Activated naive CD8-positive, alpha-beta T cell treated with anti-CD3 and anti-CD28 coated beads for 36 hours (primary cell): ENCODE data around the gene CAMTA1. TPM values are rescaled to one million over a fixed set of nuclear protein-coding genes. Genes with fewer than 3 reads are reported as not detected.

ENCODE experiments used
- DNase-seq: peaks from one replicate; pipeline ENCODE4 v3.0.0; 2021
- H3K27ac Mint-ChIP-seq: one replicate; pipeline ENCODE4 v1.8.0; 2022; ENCODE audit warnings: mild to moderate bottlenecking, moderate library complexity, mixed read lengths
- H3K27me3 Mint-ChIP-seq: one replicate; pipeline ENCODE4 v1.8.0; 2022; ENCODE audit warnings: mild to moderate bottlenecking, mixed read lengths
- H3K36me3 Mint-ChIP-seq: one replicate; pipeline ENCODE4 v1.8.0; 2021; ENCODE audit warnings: mild to moderate bottlenecking, mixed read lengths
- H3K4me1 Mint-ChIP-seq: one replicate; pipeline ENCODE4 v1.8.0; 2021; ENCODE audit warnings: mixed read lengths
- H3K4me3 Mint-ChIP-seq: one replicate; pipeline ENCODE4 v1.8.0; 2022; ENCODE audit warnings: mild to moderate bottlenecking, moderate library complexity, mixed read lengths
- H3K9me3 Mint-ChIP-seq: one replicate; pipeline ENCODE4 v1.8.0; 2022; ENCODE audit warnings: mixed read lengths
- total RNA-seq, 2 experiments: library from RNA; stranded (reverse); gene quantifications; one replicate each; pipeline ENCODE4 v1.2.3, GENCODE V29; 2021

Gene CAMTA1
- total RNA-seq, 2 experiments from 2014 or later, result 70.4 to 71.4 TPM

DNA sequence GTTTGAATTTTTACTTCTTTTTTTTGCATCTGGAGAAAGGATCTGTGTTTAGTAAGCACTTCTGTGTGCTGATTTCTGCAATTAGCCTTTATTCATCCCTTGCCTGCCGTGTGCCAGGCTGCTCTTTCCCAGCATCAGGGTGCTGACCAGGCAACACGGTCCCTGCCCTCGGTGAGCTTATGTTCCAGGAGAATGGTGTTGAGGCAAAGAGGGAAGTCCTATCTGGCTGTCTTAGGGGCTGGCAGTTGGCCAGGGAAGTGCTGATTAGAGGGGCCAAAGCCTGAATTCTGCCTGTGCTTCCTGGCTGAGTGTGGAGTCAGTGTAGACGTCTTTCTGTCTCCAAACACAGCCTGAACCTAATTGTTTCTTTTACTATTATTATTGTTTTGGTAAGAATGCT lies 187.1 kb downstream of the CAMTA1 start:
- Mint-ChIP-seq H3K4me1 (peaks cover 21% of the 10 kb centered on the region), H3K36me3 (no peaks in the 10 kb centered on the region), H3K9me3 (no peaks in the 10 kb centered on the region), H3K4me3 (no peak overlapping the region), H3K27ac (no peak overlapping the region), H3K27me3 (peaks cover 22% of the 10 kb centered on the region)
- no peak for DNase-seq

DNA sequence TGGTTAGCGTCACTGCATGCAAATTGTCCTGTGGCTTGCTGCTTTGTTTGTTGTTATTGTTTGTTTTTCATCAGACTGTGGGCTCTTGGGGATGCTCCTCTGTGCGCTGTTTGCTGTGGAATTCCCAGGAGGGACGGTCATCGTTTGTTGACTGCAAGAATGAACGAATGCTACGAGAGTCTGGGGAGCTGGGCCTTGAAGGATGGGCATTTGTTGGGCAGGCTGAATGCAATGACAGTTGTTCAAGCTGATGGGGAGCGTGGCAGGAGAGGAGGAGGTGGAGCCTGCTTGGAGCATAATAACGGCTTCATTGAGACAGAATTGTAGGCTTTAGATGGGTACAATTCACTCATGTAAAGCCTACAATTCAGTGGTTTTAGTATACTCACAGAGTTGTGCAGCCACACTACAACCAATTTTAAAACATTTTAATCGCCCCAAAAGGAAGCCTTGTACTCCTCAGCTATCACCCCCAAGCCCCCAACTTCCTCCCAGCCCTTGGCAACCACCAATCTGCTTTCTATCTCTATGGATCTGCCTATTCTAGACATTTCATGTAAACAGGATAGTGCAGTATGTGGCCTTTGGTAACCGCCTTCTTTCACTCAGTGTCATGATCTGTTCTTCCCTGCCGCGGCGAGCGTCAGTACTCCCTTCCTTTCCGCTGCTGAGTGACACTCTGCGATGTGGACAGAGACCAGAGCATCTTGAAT lies 190.2 kb downstream of the CAMTA1 start:
- Mint-ChIP-seq H3K4me1 (no peaks in the 10 kb centered on the region), H3K27ac (no peak overlapping the region), H3K36me3 (no peaks in the 10 kb centered on the region), H3K9me3 (no peaks in the 10 kb centered on the region), H3K27me3 (no peaks in the 10 kb centered on the region), H3K4me3 (no peak overlapping the region)
- DNase-seq, result no peak

DNA sequence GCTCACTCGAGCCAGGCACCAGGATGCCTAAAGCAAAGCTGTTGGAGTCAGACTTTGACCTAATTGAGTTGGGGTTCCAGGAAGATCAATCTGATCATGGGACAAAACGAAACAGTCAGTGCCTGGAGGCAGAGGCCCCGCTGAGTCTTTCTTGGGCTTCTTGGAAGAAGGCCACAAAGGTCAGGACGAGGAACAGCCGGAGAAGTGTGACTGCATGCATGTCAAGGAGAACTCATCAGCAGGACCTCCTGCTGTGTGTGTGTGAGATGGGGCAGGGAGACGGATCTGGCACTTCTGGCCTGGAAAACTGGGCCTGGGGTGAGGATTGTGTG lies 190.8 kb downstream of the CAMTA1 start:
- H3K9me3 Mint-ChIP-seq, result no peaks in the 10 kb centered on the region
- no peak overlapping the region for H3K4me3 Mint-ChIP-seq
- no peak for DNase-seq
- H3K27me3 Mint-ChIP-seq, result no peaks in the 10 kb centered on the region
- H3K36me3 Mint-ChIP-seq, result no peaks in the 10 kb centered on the region
- H3K4me1 Mint-ChIP-seq, result no peaks in the 10 kb centered on the region
- no peak overlapping the region for H3K27ac Mint-ChIP-seq

DNA sequence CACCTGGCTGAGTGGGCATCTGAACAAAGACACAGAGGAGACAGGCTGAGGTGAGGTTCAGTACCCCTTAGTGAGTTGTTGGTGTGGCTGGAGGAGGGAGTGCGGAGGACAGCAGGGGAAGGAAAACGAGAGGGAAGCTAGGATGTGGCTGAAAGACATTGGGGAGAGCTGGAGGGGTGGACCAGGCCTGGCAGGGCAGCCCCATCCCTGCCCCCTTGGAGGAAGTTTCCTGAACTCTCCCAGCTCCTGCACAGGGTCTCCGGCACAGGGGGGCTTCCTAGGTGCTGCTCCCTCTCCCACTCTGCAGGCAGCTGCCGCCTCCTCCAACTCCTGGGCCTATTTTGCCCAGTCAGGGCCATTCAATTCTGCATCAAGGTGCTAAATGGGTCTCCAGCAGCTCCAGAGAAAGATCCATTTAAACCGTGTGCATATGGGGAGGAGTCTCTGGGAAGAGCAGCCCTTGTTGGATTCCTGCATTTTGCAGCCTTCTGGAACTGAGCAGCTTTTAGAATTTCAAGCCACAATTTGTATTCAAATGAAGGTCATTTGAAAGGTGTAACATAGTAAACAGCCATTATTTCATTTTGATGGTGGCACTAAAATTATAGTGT lies 193.9 kb downstream of the CAMTA1 start:
- H3K9me3 Mint-ChIP-seq, result no peaks in the 10 kb centered on the region

DNA sequence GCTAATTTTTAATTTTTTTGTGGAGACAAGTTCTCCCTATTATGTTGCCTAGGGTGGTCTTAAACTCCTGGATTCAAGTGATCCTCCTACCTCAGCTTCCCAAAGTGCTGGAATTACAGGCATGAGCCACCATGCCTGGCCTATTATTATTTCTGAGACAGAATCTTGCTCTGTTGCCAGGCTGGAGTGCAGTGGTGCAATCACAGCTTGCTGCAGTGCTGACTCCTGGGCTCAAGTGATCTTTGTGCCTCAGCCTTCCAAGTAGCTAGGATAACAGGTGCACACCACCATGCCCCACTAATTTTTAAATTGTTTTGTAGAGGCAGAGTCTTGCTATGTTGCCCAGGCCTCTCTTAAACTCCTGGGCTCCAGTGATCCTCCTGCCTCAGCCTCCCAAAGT lies 196.3 kb downstream of the CAMTA1 start:
- Mint-ChIP-seq H3K4me1 (no peaks in the 10 kb centered on the region), H3K27me3 (no peaks in the 10 kb centered on the region), H3K9me3 (no peaks in the 10 kb centered on the region), H3K27ac (no peak overlapping the region), H3K36me3 (no peaks in the 10 kb centered on the region), H3K4me3 (no peak overlapping the region)
- DNase-seq, result no peak

More for the DNA sequence above, 193.9 kb downstream of the CAMTA1 start:
- no peaks in the 10 kb centered on the region for H3K4me1 Mint-ChIP-seq
- H3K4me3 Mint-ChIP-seq, result no peak overlapping the region
- H3K27ac Mint-ChIP-seq, result no peak overlapping the region
- H3K36me3 Mint-ChIP-seq, result no peaks in the 10 kb centered on the region
- H3K27me3 Mint-ChIP-seq, result no peaks in the 10 kb centered on the region
- no peak for DNase-seq

DNA sequence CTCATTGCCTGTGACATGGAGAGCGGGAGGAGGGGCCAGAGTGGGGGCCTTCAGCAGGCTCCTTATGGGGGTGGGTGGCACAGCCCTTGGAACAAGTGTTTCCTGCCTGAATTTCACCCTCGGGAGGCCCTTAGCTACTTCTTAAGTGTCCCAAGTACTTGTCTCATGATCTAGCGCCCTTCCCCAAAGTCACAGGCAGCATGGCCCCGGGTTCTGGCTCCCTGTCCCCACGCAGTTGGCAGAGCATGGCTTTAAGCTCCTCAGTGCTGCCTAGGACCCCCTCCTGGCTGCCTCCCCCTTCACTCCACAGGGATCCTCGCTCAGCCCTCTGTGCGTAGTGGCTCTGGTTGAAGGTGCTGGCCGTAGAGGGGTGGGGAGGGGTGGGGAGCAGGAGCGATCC lies 197.2 kb downstream of the CAMTA1 start:
- Mint-ChIP-seq H3K4me1 (no peaks in the 10 kb centered on the region), H3K9me3 (no peaks in the 10 kb centered on the region), H3K4me3 (no peak overlapping the region), H3K36me3 (no peaks in the 10 kb centered on the region), H3K27ac (no peak overlapping the region), H3K27me3 (no peaks in the 10 kb centered on the region)
- no peak for DNase-seq

DNA sequence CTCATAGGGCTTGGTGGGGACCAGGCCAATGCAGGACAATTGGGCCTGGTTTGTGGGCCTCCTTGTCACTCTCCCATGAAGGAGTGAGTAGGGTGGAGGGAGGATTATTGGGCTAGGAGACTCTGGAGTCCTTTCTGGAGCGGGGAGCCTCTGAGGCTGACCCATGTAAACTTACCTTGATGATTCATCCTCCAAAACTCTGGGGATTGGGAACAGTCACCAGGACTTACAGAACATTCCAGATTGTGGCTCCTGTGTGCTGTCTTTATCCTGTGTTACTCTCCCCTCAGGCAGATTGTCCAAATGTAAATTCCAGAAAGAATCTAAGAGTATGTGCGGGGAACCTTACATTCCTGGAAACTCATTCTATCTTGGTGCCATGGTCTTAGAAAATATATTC lies 197.6 kb downstream of the CAMTA1 start:
- Mint-ChIP-seq H3K27ac (no peak overlapping the region), H3K4me1 (no peaks in the 10 kb centered on the region), H3K4me3 (no peak overlapping the region), H3K27me3 (no peaks in the 10 kb centered on the region), H3K9me3 (no peaks in the 10 kb centered on the region), H3K36me3 (no peaks in the 10 kb centered on the region)
- no peak for DNase-seq

DNA sequence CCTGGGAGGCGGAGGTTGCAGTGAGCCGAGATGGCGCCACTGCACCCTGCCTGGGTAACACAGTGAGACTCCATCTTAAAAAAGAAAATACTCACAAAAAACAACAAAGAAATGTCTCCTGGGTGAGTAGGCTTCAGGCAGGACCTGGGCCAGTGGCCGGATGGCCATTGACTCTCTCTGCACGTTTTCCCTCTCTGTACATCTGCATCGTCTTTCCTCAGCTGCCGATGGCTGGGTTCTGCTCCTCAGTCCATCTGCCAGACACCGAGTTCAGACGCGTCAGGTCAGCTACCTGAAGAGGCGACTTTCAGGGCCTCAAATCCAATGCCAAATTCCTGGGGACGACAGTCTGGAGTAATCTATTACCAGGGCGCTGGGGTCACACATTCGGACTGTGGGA lies 199.3 kb downstream of the CAMTA1 start:
- Mint-ChIP-seq H3K9me3 (peaks cover under 1% of the 10 kb centered on the region), H3K4me1 (no peaks in the 10 kb centered on the region), H3K4me3 (no peak overlapping the region), H3K36me3 (no peaks in the 10 kb centered on the region), H3K27me3 (peaks cover 1% of the 10 kb centered on the region), H3K27ac (no peak overlapping the region)
- no peak for DNase-seq

DNA sequence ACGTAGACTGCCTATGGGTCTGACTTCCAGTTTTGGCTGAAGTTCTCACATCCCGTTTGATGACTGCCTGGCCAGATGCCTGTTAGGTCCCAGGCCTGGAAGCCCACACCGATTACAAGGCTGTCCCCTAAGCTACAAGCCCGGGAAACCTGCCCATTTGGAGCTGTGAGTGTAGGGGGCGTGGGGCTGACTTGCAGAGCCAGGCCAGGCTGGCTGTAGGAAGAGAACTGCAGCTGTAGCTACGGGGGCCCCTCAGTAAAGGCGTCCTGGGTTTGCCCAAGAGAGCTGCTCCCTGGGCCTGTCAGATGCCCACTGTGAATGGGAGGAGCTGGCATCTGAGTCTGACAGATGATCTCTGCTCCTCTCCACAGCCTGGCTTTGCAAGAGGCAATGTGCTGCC lies 199.7 kb downstream of the CAMTA1 start:
- DNase-seq, result no peak
- Mint-ChIP-seq H3K4me3 (no peak overlapping the region), H3K27me3 (peaks cover 6% of the 10 kb centered on the region), H3K9me3 (peaks cover 5% of the 10 kb centered on the region), H3K27ac (no peak overlapping the region), H3K4me1 (no peaks in the 10 kb centered on the region), H3K36me3 (no peaks in the 10 kb centered on the region)

DNA sequence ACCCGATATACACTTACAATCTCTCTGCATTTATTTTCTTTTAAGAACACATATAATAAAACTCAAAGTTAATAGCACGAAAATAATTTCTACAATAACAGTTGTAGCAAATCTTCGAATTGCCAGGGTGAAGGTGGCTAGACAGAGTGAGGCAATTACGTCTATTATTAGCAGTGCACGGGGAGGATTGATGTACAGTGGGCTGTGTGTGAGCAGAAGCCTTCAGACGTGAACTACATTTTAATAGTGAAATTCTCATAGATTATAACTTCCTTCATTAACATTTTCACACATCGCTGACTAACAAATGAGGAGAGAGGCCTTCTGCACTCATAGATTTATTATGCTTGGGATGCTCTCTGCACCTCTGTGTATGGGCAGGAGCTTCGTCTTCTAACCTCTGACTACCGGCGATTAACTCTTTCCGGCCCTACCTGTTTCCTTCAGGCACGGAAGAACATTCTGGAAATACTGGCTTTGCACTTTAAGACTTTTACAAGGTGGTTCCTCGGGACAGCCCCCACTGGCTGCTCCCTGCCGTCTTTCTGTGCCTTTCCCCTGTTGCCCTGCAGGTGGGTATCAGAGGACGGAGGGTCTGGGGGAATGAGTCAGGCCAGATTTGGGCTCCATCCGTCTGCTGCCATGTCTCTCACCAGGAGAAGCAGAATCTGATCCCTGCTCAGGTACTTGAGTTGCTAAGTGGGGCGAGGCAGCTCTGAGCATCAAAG lies 200.5 kb downstream of the CAMTA1 start:
- peaks cover 5% of the 10 kb centered on the region for H3K9me3 Mint-ChIP-seq
- peaks cover 7% of the 10 kb centered on the region for H3K27me3 Mint-ChIP-seq
- no peak overlapping the region for H3K4me3 Mint-ChIP-seq
- H3K4me1 Mint-ChIP-seq, result no peaks in the 10 kb centered on the region
- H3K27ac Mint-ChIP-seq, result no peak overlapping the region
- DNase-seq, result no peak
- no peaks in the 10 kb centered on the region for H3K36me3 Mint-ChIP-seq

DNA sequence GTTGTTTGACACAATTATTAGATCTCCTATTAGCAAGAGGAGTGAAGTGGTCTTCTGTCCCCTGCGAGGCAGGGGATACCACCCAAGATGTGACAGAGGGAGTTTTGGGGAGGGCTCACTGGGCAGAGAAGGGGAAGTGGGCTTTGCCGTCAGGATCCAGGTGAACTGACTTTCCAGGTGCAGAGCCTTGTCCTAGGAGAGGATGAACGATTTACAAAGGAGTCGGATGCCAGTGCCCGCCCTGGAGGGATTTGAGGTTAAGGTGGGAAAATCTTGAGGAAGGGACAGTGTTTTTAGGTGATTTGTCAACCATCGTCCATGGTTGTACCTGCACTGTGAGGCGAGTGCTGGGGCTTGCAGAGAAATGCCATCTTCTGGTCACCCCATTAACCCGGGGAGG lies 201.0 kb downstream of the CAMTA1 start:
- no peaks in the 10 kb centered on the region for H3K36me3 Mint-ChIP-seq
- peaks cover 5% of the 10 kb centered on the region for H3K9me3 Mint-ChIP-seq
- H3K4me3 Mint-ChIP-seq, result no peak overlapping the region
- no peak overlapping the region for H3K27ac Mint-ChIP-seq
- H3K27me3 Mint-ChIP-seq, result peaks cover 7% of the 10 kb centered on the region
- no peaks in the 10 kb centered on the region for H3K4me1 Mint-ChIP-seq
- DNase-seq, result no peak

DNA sequence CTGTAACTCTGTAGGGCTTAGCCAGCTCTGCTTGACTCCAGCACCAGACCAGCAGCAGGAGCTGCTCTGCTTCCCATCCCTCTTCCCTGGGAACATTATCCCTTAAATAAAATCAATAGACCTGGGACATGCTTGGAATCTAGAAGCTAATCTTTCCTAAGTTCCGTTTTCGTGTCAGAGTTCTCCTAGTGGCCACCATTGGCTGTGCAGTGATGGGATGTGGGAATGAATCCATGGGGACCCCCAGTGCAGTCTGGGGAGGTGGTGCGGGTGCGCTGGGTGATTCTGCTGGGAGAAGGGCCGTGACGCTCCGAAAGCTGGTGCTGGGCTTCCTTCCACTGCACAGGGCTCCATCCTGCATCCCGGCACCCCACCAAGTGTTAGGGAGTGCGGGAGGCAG lies 202.7 kb downstream of the CAMTA1 start:
- H3K27ac Mint-ChIP-seq, result no peak overlapping the region
- no peak for DNase-seq
- H3K9me3 Mint-ChIP-seq, result peaks cover 5% of the 10 kb centered on the region
- no peaks in the 10 kb centered on the region for H3K4me1 Mint-ChIP-seq
- no peak overlapping the region for H3K4me3 Mint-ChIP-seq
- H3K36me3 Mint-ChIP-seq, result no peaks in the 10 kb centered on the region
- peaks cover 14% of the 10 kb centered on the region for H3K27me3 Mint-ChIP-seq

DNA sequence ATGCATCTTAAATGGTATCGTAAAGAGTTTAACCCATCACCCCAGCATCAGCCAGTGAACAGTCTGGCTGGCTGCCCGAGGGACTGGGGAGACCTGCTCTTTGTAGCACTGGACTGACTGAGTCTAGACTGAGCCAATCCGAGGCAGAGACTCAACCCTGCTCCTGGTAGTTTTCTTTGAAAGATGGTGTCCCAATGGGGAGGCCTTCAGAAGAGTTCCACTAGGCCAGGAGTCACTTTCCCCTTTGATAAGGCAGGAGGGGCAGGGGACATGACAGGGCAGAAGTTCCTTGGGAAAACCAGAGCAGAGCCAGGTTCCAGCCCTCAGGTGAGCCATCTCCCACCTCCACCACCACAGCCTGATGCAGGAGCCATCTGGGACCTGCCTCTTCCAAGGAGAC lies 203.5 kb downstream of the CAMTA1 start:
- H3K9me3 Mint-ChIP-seq, result peaks cover 9% of the 10 kb centered on the region
- peaks cover 21% of the 10 kb centered on the region for H3K27me3 Mint-ChIP-seq
- no peak overlapping the region for H3K4me3 Mint-ChIP-seq
- H3K27ac Mint-ChIP-seq, result no peak overlapping the region
- no peaks in the 10 kb centered on the region for H3K36me3 Mint-ChIP-seq
- DNase-seq, result no peak
- no peaks in the 10 kb centered on the region for H3K4me1 Mint-ChIP-seq

DNA sequence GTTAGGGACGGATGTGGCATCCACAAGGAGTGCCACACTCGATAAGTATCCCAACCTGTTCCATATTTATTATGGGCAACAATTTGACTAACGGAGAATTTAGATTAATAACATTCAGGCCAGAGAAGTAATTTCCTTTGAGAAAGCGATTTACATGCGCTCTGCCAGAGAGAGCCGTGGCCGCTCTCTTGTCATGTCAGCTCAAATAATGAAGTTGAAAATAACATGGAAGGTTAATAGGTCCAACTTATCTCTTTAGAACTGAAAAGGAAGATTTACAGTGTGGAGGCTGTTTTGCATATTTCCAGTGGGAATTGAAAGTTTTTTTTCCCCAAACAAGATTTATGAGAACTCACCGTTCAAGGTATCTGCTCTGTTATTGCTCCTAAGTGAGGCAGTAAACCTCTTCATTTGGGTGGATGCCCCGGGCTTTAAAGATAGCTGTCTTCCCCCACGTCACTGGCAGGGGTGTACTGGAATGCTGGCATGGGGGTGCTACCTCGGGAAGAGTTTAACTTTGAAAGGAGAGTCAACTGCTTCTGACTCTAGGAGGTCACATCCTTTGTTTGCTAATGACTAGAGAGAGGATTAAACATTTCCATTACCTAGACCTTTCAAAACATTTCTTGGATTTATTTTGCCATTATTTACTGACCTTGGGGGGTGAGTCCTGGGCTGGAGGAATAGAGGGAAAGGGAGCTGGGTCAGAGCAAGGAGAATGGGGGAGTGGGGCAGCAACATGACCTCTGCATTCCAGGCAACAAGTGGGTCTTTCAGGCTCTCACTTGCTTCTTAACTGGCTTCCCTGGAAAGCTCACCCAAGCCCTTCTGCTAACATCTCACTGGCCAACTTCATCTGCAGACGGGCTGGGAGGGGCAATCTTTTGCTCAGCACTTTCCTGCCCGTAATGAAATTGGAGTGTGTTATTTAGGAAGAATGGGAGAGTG lies 204.2 kb downstream of the CAMTA1 start:
- H3K9me3 Mint-ChIP-seq, result peaks cover 11% of the 10 kb centered on the region
- no peak for DNase-seq
- H3K27ac Mint-ChIP-seq, result no peak overlapping the region
- peaks cover 25% of the 10 kb centered on the region for H3K27me3 Mint-ChIP-seq
- H3K4me3 Mint-ChIP-seq, result no peak overlapping the region
- H3K4me1 Mint-ChIP-seq, result no peaks in the 10 kb centered on the region
- no peaks in the 10 kb centered on the region for H3K36me3 Mint-ChIP-seq

DNA sequence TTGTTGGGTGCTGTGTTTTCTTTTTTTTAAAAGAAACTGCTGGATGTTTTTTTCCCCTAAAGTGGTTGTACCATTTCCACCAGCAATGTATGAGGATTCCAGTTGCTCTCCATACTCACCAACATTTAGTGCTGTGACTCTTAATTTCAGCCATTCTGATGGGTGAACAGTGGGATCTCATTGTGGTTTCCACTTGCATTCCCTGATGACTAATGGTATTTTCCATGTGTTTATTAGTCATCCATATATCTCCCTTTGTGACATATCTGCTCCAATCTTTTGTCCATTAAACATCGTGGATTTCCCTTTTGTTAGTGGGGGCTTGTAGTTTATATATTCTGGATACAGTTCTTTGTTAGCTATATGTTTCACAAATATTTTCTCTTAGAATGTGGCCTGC lies 206.0 kb downstream of the CAMTA1 start:
- Mint-ChIP-seq H3K4me1 (peaks cover 2% of the 10 kb centered on the region), H3K27ac (no peak overlapping the region), H3K4me3 (no peak overlapping the region), H3K27me3 (peaks cover 38% of the 10 kb centered on the region), H3K9me3 (peaks cover 13% of the 10 kb centered on the region), H3K36me3 (no peaks in the 10 kb centered on the region)
- DNase-seq, result no peak
